MM.1S (cell line): ENCODE results near the gene ZMIZ1.

Experiments
- DNase-seq: peaks from one replicate; pipeline ENCODE4 v3.0.0-alpha.2; 2015
- H2AFZ ChIP-seq: fragments of 300-600 bp; sonication (generic); 2 replicates; pipeline ENCODE4 v1.6.0; 2016; ENCODE audit warnings: antibody characterized with exemption, low read length
- H3F3A ChIP-seq: fragments of 300-600 bp; sonication (generic); 2 replicates; pipeline ENCODE4 v1.6.1; 2016; ENCODE audit warnings: mild to moderate bottlenecking, antibody characterized with exemption, low read length, moderate library complexity, mixed read lengths; ENCODE audit not compliant: insufficient read depth
- H3K27ac ChIP-seq: fragments of 300-600 bp; sonication (generic); 2 replicates; pipeline ENCODE4 v1.5.1; 2016; ENCODE audit warnings: mild to moderate bottlenecking, low read length
- H3K27me3 ChIP-seq: fragments of 300-600 bp; sonication (generic); replicated peaks from 2 replicates; pipeline ENCODE4 v1.6.0; 2016; ENCODE audit warnings: low read length; ENCODE audit not compliant: insufficient read depth
- H3K36me3 ChIP-seq: fragments of 300-600 bp; sonication (generic); replicated peaks from 2 replicates; pipeline ENCODE4 v1.6.1; 2016; ENCODE audit warnings: mild to moderate bottlenecking, low read length, mixed read lengths; ENCODE audit not compliant: insufficient read depth
- H3K4me1 ChIP-seq: fragments of 300-600 bp; sonication (generic); 2 replicates; pipeline ENCODE4 v1.6.1; 2016; ENCODE audit warnings: low read length, mixed read lengths
- H3K4me2 ChIP-seq: fragments of 300-600 bp; sonication (generic); 2 replicates; pipeline ENCODE4 v1.6.0; 2016; ENCODE audit warnings: low read depth, low read length
- H3K4me3 ChIP-seq: fragments of 300-600 bp; sonication (generic); 2 replicates; pipeline ENCODE4 v1.5.1; 2016; ENCODE audit warnings: low read length, mixed read lengths
- H3K79me2 ChIP-seq: fragments of 300-600 bp; sonication (generic); 2 replicates; pipeline ENCODE4 v1.6.1; 2016; ENCODE audit warnings: mixed run types, low read length, mixed read lengths
- H3K9ac ChIP-seq: fragments of 300-600 bp; sonication (generic); 2 replicates; pipeline ENCODE4 v1.6.1; 2016; ENCODE audit warnings: low read length, mixed read lengths
- H3K9me2 ChIP-seq: fragments of 300-600 bp; sonication (generic); replicated peaks from 2 replicates; pipeline ENCODE4 v1.6.1; 2016; ENCODE audit warnings: mild to moderate bottlenecking, low read length, mixed read lengths; ENCODE audit not compliant: insufficient read depth
- H3K9me3 ChIP-seq: fragments of 300-600 bp; sonication (generic); replicated peaks from 2 replicates; pipeline ENCODE4 v1.6.1; 2016; ENCODE audit warnings: mild to moderate bottlenecking, low read length, mixed read lengths; ENCODE audit not compliant: insufficient read depth
- H4K20me1 ChIP-seq: fragments of 300-600 bp; sonication (generic); 2 replicates; pipeline ENCODE4 v1.6.1; 2016; ENCODE audit warnings: mild to moderate bottlenecking, low read length, moderate library complexity, mixed read lengths; ENCODE audit not compliant: insufficient read depth
- EZH2 ChIP-seq: fragments of 300-600 bp; sonication (generic); optimal IDR thresholded peaks from 2 replicates; pipeline ENCODE3; 2017; ENCODE audit warnings: low read depth, mild to moderate bottlenecking, antibody characterized with exemption, low read length, mixed read lengths
- EZH2phosphoT487 ChIP-seq: fragments of 300-600 bp; sonication (generic); IDR thresholded peaks from 2 replicates; pipeline ENCODE4 v1.6.1; 2018; ENCODE audit warnings: antibody characterized with exemption, low read length
- TF ChIP-seq, protein P1 (sequence below): fragments of 300-600 bp; sonication (generic); IDR thresholded peaks from 2 replicates; pipeline ENCODE4 v1.5.1; 2016; ENCODE audit warnings: antibody characterized with exemption, low read length, mixed read lengths

Gene ZMIZ1

DNA sequence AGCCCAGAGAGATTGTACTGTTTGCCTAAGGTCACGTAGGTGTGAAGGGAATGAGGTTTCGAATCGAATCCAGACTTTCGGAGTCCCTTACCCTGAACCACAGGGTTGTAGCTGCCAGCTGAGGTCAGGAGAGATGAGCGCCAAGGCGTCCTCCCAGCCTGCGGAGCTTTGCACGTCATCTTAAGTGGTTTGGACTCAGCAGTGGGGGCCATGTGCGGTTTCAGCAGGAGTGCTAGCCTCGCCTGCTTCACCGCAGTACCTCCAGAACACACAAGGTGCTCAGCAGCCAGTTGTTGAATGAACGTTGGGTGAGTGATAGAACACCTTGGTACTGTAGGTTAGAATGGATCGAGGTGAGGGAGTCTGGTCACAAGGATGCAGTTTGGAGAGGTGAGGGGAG, 203.6 kb downstream of the ZMIZ1 start:
- no peaks in the 10 kb centered on the region for H3K4me1 ChIP-seq
- no peak overlapping the region for H3K4me3 ChIP-seq
- H3K27me3 ChIP-seq = no peaks in the 10 kb centered on the region
- no peak overlapping the region for H3K27ac ChIP-seq
- H2AFZ ChIP-seq = no peak overlapping the region
- DNase-seq = no peak
- H3K9me3 ChIP-seq = no peaks in the 10 kb centered on the region
- TF ChIP-seq EZH2phosphoT487 = no peak
- TF ChIP-seq, protein P1, sequence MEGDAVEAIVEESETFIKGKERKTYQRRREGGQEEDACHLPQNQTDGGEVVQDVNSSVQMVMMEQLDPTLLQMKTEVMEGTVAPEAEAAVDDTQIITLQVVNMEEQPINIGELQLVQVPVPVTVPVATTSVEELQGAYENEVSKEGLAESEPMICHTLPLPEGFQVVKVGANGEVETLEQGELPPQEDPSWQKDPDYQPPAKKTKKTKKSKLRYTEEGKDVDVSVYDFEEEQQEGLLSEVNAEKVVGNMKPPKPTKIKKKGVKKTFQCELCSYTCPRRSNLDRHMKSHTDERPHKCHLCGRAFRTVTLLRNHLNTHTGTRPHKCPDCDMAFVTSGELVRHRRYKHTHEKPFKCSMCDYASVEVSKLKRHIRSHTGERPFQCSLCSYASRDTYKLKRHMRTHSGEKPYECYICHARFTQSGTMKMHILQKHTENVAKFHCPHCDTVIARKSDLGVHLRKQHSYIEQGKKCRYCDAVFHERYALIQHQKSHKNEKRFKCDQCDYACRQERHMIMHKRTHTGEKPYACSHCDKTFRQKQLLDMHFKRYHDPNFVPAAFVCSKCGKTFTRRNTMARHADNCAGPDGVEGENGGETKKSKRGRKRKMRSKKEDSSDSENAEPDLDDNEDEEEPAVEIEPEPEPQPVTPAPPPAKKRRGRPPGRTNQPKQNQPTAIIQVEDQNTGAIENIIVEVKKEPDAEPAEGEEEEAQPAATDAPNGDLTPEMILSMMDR = no peak
- TF ChIP-seq EZH2 = no peak
- no peaks in the 10 kb centered on the region for H3K36me3 ChIP-seq
- H3K9me2 ChIP-seq = no peaks in the 10 kb centered on the region
- H3K9ac ChIP-seq = no peak overlapping the region
- no peak overlapping the region for H3K4me2 ChIP-seq
- H4K20me1 ChIP-seq = peaks cover 41% of the 10 kb centered on the region
- H3F3A ChIP-seq = no peaks in the 10 kb centered on the region
- peaks cover 100% of the 10 kb centered on the region for H3K79me2 ChIP-seq

- TF ChIP-seq EZH2 (no peak), EZH2phosphoT487 (no peak)
- TF ChIP-seq, protein P1 = no peak
- Histone ChIP-seq H3K9me3 (no peaks in the 10 kb centered on the region), H3K27ac (no peak overlapping the region), H3K27me3 (no peaks in the 10 kb centered on the region), H2AFZ (no peak overlapping the region), H4K20me1 (peaks cover 36% of the 10 kb centered on the region), H3K36me3 (no peaks in the 10 kb centered on the region), H3F3A (no peaks in the 10 kb centered on the region), H3K9me2 (no peaks in the 10 kb centered on the region), H3K4me1 (no peaks in the 10 kb centered on the region), H3K4me2 (no peak overlapping the region), H3K4me3 (no peak overlapping the region), H3K9ac (no peak overlapping the region), H3K79me2 (peaks cover 95% of the 10 kb centered on the region)
- DNase-seq = no peak
These were observed 204.8 kb downstream of the ZMIZ1 start for GRCh38 chr10:79273604-79274003.

DNA sequence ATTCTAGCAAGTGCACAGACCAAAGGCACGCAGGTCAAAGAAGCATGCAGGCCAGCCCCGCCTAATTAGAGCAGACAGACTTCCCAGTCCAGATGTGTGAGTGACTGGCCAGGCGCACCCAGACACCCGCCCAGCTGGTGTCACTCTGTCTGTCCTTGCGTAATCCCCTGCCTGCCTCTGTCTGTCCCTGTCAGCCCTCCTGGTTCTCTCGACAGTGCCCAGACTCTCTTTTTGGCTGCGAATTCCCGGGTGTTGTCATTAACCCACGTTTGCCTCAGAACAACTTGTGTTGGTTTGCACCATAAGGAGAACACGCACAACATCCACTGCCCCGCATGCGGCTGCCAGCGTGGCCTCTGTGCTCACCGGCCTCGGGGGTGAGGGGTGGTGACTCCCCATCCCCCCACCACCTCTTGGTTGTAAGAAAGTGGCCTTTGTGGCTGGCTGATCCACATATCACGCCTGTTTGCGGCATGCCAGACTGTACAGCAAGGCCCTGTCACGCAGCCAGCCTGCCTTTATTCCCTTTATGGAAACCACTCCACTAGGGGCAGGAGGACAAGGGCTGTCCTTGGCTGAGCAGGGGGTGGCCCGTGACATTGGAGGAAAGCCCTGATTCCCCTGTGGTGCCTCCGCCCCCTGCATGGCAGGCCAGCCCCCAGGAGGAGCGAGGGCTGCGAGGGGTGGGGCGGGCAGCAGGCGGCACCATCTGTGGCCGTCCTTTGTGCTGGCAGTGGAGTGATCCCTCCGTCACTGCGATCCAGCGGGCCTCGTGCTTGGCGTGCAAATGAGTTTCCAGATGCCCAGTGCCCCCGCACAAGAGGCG, 205.7 kb downstream of the ZMIZ1 start:
- Histone ChIP-seq H3K27ac (no peak overlapping the region), H3K36me3 (no peaks in the 10 kb centered on the region), H3K79me2 (peaks cover 87% of the 10 kb centered on the region)

More for the DNA sequence above, 205.7 kb downstream of the ZMIZ1 start:
- TF ChIP-seq EZH2 = no peak
- TF ChIP-seq, protein P1 = no peak
- no peak for TF ChIP-seq EZH2phosphoT487
- DNase-seq = no peak
- Histone ChIP-seq H3K9me2 (no peaks in the 10 kb centered on the region), H2AFZ (no peak overlapping the region), H3K9me3 (no peaks in the 10 kb centered on the region), H3K27me3 (no peaks in the 10 kb centered on the region), H3K4me2 (no peak overlapping the region), H3K9ac (no peak overlapping the region), H4K20me1 (peaks cover 35% of the 10 kb centered on the region), H3F3A (no peaks in the 10 kb centered on the region), H3K4me1 (no peaks in the 10 kb centered on the region), H3K4me3 (no peak overlapping the region)
